Liver (tissue), 9 donors: ENCODE data around the gene ITGA5. TPM values are rescaled to one million over a fixed set of nuclear protein-coding genes. Genes with fewer than 3 reads are reported as not detected.
A peak's percentile ranks its signal among the peaks of the same experiment; 100 is the strongest.

Source experiments
- DNase-seq: peaks from one replicate; pipeline ENCODE4 v3.0.0-alpha.2; 2017; ENCODE audit warnings: low spot score
- H3K27ac ChIP-seq, 2 donors: one replicate each; pipeline ENCODE4 v1.7.0; 2013; ENCODE audit warnings: inconsistent platforms in 2 of 2, low read length in 2 of 2, control low read depth in 1 of 2, low read depth in 1 of 2, mild to moderate bottlenecking in 1 of 2
- H3K27me3 ChIP-seq, 4 donors: one replicate each; pipeline versions ENCODE4 v1.6.1 to v1.7.0; 2013; ENCODE audit warnings: low read length in 3 of 4, inconsistent platforms in 1 of 4, mild to moderate bottlenecking in 1 of 4, moderate library complexity in 1 of 4; ENCODE audit not compliant: control insufficient read depth in 4 of 4, insufficient read depth in 4 of 4
- H3K36me3 ChIP-seq, 4 donors: one replicate each; pipeline versions ENCODE4 v1.6.1 to v1.7.0; 2013; ENCODE audit warnings: low read length in 3 of 4, mild to moderate bottlenecking in 3 of 4, low read depth in 1 of 4, moderate library complexity in 1 of 4; ENCODE audit not compliant: control insufficient read depth in 4 of 4, insufficient read depth in 3 of 4
- H3K4me1 ChIP-seq, 4 donors: one replicate each; pipeline versions ENCODE4 v1.6.1 to v1.7.0; 2013; ENCODE audit warnings: low read length in 3 of 4, mild to moderate bottlenecking in 3 of 4, moderate library complexity in 1 of 4; ENCODE audit not compliant: control insufficient read depth in 4 of 4, insufficient read depth in 4 of 4
- H3K4me3 ChIP-seq, 3 donors: one replicate each; pipeline versions ENCODE4 v1.6.1 to v1.7.0; 2013; ENCODE audit warnings: low read length in 3 of 3, control low read depth in 1 of 3, low read depth in 1 of 3, mild to moderate bottlenecking in 1 of 3
- H3K9ac ChIP-seq, 2 donors: one replicate each; pipeline ENCODE4 v1.7.0; 2013; ENCODE audit warnings: low read length in 2 of 2, mild to moderate bottlenecking in 2 of 2, moderate library complexity in 2 of 2, control low read depth in 1 of 2, low read depth in 1 of 2
- H3K9me3 ChIP-seq, 4 donors: one replicate each; pipeline versions ENCODE4 v1.6.1 to v1.7.0; 2013; ENCODE audit warnings: low read length in 3 of 4; ENCODE audit not compliant: control insufficient read depth in 4 of 4
- EGR1 ChIP-seq, 2 donors: IDR thresholded peaks; 2 replicates each; pipeline ENCODE4 v1.6.1; 2016 to 2018; ENCODE audit warnings: antibody characterized with exemption in 2 of 2, low read depth in 2 of 2
- FOXA1 ChIP-seq: IDR thresholded peaks from 2 replicates; pipeline ENCODE4 v1.6.1; 2016; ENCODE audit warnings: antibody characterized with exemption
- GABPA ChIP-seq, 2 donors: IDR thresholded peaks in 1 of 2; conservative IDR thresholded peaks in 1 of 2; 2 replicates each; pipeline ENCODE4 v1.6.1; 2016; ENCODE audit warnings: antibody characterized with exemption in 2 of 2, mild to moderate bottlenecking in 1 of 2, moderate library complexity in 1 of 2
- HNF4A ChIP-seq, 2 donors: conservative IDR thresholded peaks; 2 replicates each; pipeline ENCODE4 v1.6.1; 2016; ENCODE audit warnings: antibody characterized with exemption in 2 of 2, mild to moderate bottlenecking in 2 of 2
- JUND ChIP-seq, 2 donors: IDR thresholded peaks; 2 replicates each; pipeline ENCODE4 v1.6.1; 2016; ENCODE audit warnings: antibody characterized with exemption in 2 of 2
- NR2F2 ChIP-seq: IDR thresholded peaks from 2 replicates; pipeline ENCODE4 v1.6.1; 2016; ENCODE audit warnings: antibody characterized with exemption
- RAD21 ChIP-seq, 2 donors: IDR thresholded peaks; 2 replicates each; pipeline ENCODE4 v1.6.1; 2016; ENCODE audit warnings: antibody characterized with exemption in 2 of 2, mild to moderate bottlenecking in 2 of 2
- RXRA ChIP-seq, 2 donors: IDR thresholded peaks; 2 replicates each; pipeline ENCODE4 v1.6.1; 2017 to 2018; ENCODE audit warnings: antibody characterized with exemption in 2 of 2, mild to moderate bottlenecking in 1 of 2
- SP1 ChIP-seq: IDR thresholded peaks from 2 replicates; pipeline ENCODE4 v1.6.1; 2018; ENCODE audit warnings: antibody characterized with exemption, mild to moderate bottlenecking
- TAF1 ChIP-seq: conservative IDR thresholded peaks from 2 replicates; pipeline ENCODE4 v1.6.1; 2016; ENCODE audit warnings: antibody characterized with exemption, mild to moderate bottlenecking
- YY1 ChIP-seq: IDR thresholded peaks from 2 replicates; pipeline ENCODE4 v1.6.1; 2016; ENCODE audit warnings: antibody characterized with exemption, mild to moderate bottlenecking
- WGBS: extraction: QIAGEN DNeasy Blood & Tissue Kit; methylation state at CpG from one replicate; pipeline ENCODE4 v1.1.7; 2013; 5-methylcytosine and 5-hydroxymethylcytosine counted together
- polyA plus RNA-seq, 2 donors: library from polyadenylated mRNA; stranded (reverse) in 1 of 2; unstranded in 1 of 2; fragments of 200-250 nt in 1 of 2; fragments of >200 nt in 1 of 2; fragmentation: Nextera tagmentation in 1 of 2; extraction: Ambion mirVana in 1 of 2; gene quantifications; one replicate each; pipeline versions ENCODE4 v1.2.1 to v1.2.3, GENCODE V29; 2013 to 2015
- total RNA-seq, 2 donors: library from RNA; depleted of rRNA; stranded (reverse); fragments of >200 nt; gene quantifications; one replicate each; pipeline ENCODE4 v1.2.3, GENCODE V29; 2014
- TF ChIP-seq, protein P1 (sequence below): IDR thresholded peaks from 2 replicates; pipeline ENCODE4 v1.6.1; 2016; ENCODE audit warnings: antibody characterized with exemption
- TF ChIP-seq, protein P2 (sequence below): fragments of 150-350 bp; IDR thresholded peaks from 2 replicates; pipeline ENCODE4 v1.5.1; 2017; ENCODE audit warnings: improper control_type of control experiment, low read depth, low read length; ENCODE audit not compliant: missing input control
- TF ChIP-seq, protein P3 (sequence below): IDR thresholded peaks from 2 replicates; pipeline ENCODE4 v1.6.1; 2016; ENCODE audit warnings: antibody characterized with exemption
- TF ChIP-seq, protein P4 (sequence below): IDR thresholded peaks from 2 replicates; pipeline ENCODE4 v1.6.1; 2016; ENCODE audit warnings: antibody characterized with exemption, mild to moderate bottlenecking
- donor health status: healthy.
- donor health status: healthy.
- donor health status: healthy.
- donor health status: healthy.
- donor health status: healthy.

The ITGA5 gene
- total and polyA plus RNA-seq, 4 donors = 26.6 to 60.7 (median 39.6) TPM

DNA sequence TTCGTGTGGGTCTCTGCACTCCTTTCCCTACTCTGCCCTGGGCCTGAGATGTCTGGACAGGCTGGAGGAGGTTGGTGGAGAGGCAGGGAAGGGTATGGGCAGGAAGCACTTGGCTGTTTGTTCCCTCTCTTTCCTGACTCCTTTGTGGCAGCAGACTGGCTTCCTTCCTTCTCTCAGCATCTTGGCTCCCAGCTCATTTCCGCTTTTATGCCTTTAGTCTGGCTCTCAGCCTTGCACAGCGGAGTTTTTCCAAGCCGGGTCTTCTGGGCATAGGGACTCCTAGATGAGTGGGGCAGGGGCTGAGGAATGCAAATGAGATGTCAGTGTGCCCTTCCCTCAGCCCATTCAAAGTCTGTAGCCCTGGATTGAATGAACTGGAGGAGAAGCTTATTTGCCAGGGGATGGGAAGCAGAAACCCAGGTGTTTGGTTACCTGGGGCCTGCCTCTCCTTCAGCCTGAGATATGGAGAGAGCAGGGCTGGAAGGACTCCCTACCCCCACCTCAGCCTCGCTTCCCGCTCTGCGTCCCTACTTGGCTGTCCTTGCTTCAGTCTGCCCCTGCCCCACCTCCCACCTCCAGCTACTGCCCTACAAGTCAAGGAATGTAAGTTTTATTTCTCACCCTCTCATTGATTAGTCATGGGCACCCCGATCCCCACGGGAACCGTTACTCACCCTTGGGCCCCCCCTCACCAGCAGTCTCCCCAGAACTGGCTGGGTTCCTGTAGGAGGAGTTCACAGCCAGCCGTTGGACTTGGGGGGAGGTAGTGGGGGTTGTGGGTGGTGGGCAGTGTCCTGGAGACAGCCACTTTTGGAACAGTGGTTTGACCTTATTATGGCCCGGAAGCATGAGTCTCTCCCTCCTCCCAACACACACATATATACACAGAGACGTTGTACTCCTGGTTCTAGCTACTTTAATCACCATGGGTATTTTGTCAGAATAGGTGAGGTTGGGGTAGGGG lies 9.3 kb upstream of the ITGA5 start:
- no peak overlapping the region for H3K4me3 ChIP-seq
- no peak overlapping the region for H3K9ac ChIP-seq
- no peaks in the 10 kb centered on the region for H3K36me3 ChIP-seq
- no peaks in the 10 kb centered on the region for H3K9me3 ChIP-seq
- peaks cover 5 to 18% (median 10%) of the 10 kb centered on the region in 4 donors for H3K4me1 ChIP-seq
- peak overlapping the region in 1 of 2 donors; percentile 24 for H3K27ac ChIP-seq
- TF ChIP-seq NR2F2 (peak; percentile 67), GABPA (IDR thresholded peaks at IDR 0.05 in 1 of 2, conservative IDR thresholded peaks at IDR 0.05 in 1 of 2) (no peak), FOXA1 (no peak)
- 58% methylated on average over 13 of the region's 13 CpGs for WGBS
- no peak for DNase-seq
- H3K27me3 ChIP-seq = no peaks in the 10 kb centered on the region

DNA sequence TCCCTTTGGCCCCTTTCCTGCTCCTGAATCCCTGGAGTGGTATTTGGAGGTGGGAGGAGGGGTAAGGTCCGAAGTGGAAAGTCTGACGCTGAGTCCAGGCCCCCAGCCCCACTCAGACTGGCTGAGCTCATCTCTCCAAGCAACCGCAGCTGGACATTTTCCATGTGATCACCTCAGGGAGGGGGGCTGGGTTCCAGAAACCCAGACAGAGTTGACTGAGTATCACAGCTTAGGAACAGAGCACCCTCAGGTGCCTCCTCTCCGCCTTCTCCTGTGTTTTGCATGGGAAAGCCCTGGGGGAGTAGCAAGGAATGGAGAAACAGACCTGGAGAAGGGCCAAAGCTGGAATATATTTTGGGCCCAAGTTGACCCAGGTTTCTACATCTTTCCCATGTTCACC lies 8.0 kb upstream of the ITGA5 start:
- H3K36me3 ChIP-seq = no peaks in the 10 kb centered on the region
- H3K4me1 ChIP-seq = peaks cover 5 to 20% (median 11%) of the 10 kb centered on the region in 4 donors
- 86% methylated on average over 4 of the region's 4 CpGs for WGBS
- H3K4me3 ChIP-seq = no peak overlapping the region
- H3K9ac ChIP-seq = no peak overlapping the region
- TF ChIP-seq NR2F2 (no peak), RXRA (IDR thresholded peaks at IDR 0.05) (no peak), RAD21 (IDR thresholded peaks at IDR 0.05) (no peak), HNF4A (conservative IDR thresholded peaks at IDR 0.05) (no peak), JUND (IDR thresholded peaks at IDR 0.05) (no peak), EGR1 (IDR thresholded peaks at IDR 0.05; ENCODE audit: low read depth in 2 of 2) (no peak), FOXA1 (no peak)
- TF ChIP-seq, protein P1, sequence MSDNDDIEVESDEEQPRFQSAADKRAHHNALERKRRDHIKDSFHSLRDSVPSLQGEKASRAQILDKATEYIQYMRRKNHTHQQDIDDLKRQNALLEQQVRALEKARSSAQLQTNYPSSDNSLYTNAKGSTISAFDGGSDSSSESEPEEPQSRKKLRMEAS = no peak
- TF ChIP-seq, protein P2, sequence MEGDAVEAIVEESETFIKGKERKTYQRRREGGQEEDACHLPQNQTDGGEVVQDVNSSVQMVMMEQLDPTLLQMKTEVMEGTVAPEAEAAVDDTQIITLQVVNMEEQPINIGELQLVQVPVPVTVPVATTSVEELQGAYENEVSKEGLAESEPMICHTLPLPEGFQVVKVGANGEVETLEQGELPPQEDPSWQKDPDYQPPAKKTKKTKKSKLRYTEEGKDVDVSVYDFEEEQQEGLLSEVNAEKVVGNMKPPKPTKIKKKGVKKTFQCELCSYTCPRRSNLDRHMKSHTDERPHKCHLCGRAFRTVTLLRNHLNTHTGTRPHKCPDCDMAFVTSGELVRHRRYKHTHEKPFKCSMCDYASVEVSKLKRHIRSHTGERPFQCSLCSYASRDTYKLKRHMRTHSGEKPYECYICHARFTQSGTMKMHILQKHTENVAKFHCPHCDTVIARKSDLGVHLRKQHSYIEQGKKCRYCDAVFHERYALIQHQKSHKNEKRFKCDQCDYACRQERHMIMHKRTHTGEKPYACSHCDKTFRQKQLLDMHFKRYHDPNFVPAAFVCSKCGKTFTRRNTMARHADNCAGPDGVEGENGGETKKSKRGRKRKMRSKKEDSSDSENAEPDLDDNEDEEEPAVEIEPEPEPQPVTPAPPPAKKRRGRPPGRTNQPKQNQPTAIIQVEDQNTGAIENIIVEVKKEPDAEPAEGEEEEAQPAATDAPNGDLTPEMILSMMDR = no peak
- no peak overlapping the region for H3K27ac ChIP-seq
- H3K27me3 ChIP-seq = no peaks in the 10 kb centered on the region
- DNase-seq = no peak
- H3K9me3 ChIP-seq = no peaks in the 10 kb centered on the region

DNA sequence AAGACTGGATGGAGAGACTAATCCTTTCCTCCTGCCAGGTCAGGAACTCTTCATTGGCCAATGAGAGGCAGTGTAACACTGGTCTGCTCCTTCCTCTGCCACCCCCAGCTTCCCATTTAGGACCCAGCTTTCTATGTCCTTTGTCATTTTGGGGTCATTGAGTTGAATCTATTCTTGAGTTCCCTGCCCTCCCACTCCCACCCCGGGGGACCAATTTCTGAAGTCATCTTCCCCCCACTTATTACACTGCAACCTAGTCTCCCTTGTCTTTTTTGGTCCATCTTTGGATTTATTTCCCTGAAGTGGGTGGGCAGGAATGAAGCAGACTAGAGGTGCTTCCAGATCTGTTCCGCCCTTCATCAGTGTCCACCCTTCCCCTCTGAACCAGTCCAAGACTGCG lies 7.6 kb upstream of the ITGA5 start:
- WGBS = 93% methylated on average over 3 of the region's 3 CpGs
- no peak for DNase-seq
- Histone ChIP-seq H3K9ac (no peak overlapping the region), H3K4me3 (no peak overlapping the region), H3K36me3 (no peaks in the 10 kb centered on the region), H3K9me3 (no peaks in the 10 kb centered on the region), H3K4me1 (peaks cover 5 to 17% (median 11%) of the 10 kb centered on the region in 4 donors), H3K27me3 (no peaks in the 10 kb centered on the region), H3K27ac (no peak overlapping the region)
- no peak for TF ChIP-seq SP1
- TF ChIP-seq RAD21 (IDR thresholded peaks at IDR 0.05) = no peak
- TF ChIP-seq, protein P3, sequence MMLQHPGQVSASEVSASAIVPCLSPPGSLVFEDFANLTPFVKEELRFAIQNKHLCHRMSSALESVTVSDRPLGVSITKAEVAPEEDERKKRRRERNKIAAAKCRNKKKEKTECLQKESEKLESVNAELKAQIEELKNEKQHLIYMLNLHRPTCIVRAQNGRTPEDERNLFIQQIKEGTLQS = no peak
- no peak for TF ChIP-seq RXRA (IDR thresholded peaks at IDR 0.05)
- no peak for TF ChIP-seq YY1
- TF ChIP-seq TAF1 = no peak
- TF ChIP-seq, protein P2 = no peak
- no peak for TF ChIP-seq GABPA (IDR thresholded peaks at IDR 0.05 in 1 of 2, conservative IDR thresholded peaks at IDR 0.05 in 1 of 2)
- TF ChIP-seq EGR1 (IDR thresholded peaks at IDR 0.05; ENCODE audit: low read depth in 2 of 2) = no peak
- no peak for TF ChIP-seq HNF4A (conservative IDR thresholded peaks at IDR 0.05)
- TF ChIP-seq, protein P4, sequence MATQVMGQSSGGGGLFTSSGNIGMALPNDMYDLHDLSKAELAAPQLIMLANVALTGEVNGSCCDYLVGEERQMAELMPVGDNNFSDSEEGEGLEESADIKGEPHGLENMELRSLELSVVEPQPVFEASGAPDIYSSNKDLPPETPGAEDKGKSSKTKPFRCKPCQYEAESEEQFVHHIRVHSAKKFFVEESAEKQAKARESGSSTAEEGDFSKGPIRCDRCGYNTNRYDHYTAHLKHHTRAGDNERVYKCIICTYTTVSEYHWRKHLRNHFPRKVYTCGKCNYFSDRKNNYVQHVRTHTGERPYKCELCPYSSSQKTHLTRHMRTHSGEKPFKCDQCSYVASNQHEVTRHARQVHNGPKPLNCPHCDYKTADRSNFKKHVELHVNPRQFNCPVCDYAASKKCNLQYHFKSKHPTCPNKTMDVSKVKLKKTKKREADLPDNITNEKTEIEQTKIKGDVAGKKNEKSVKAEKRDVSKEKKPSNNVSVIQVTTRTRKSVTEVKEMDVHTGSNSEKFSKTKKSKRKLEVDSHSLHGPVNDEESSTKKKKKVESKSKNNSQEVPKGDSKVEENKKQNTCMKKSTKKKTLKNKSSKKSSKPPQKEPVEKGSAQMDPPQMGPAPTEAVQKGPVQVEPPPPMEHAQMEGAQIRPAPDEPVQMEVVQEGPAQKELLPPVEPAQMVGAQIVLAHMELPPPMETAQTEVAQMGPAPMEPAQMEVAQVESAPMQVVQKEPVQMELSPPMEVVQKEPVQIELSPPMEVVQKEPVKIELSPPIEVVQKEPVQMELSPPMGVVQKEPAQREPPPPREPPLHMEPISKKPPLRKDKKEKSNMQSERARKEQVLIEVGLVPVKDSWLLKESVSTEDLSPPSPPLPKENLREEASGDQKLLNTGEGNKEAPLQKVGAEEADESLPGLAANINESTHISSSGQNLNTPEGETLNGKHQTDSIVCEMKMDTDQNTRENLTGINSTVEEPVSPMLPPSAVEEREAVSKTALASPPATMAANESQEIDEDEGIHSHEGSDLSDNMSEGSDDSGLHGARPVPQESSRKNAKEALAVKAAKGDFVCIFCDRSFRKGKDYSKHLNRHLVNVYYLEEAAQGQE = no peak
- no peak for TF ChIP-seq JUND (IDR thresholded peaks at IDR 0.05)
- TF ChIP-seq, protein P1 = no peak
